ENCODE measurements around the gene TXLNG.
"Not testable (repeated sequence)": the region's sequence is repeated elsewhere in the genome, so short reads cannot be mapped to it uniquely, and the experiment has no call there.

TXLNG gene

DNA sequence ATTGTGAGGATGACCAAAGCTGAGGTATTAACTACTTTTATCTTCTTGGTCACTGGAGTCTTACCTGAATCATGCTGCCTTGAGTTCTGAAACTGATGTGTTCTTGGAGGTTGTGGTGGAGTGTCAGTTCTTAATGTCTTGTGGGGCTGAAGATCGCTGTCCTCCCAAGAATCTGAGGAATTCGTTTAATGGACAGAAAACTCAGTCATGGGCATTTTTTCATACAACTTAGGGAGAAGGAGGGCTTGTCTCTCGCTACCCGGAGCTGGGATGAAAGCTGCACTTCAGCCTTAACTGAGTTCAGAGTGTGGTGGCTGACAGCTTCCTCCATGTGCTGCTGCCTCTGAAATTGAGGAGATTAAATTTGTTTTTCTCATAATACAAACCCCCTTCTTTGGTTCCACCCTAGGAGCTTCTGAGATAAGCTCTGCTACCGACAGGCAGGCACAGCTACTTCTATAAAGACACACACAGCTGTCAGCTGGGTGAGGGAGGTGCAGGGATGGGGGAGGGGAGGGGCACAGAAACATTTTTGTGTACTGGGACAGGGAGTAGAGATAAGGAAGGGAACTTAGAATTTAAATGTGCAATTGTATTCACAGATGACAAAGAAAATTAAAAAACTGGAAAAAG, 53.1 kb downstream of the TXLNG start:
- no peak for DNase-seq

DNA sequence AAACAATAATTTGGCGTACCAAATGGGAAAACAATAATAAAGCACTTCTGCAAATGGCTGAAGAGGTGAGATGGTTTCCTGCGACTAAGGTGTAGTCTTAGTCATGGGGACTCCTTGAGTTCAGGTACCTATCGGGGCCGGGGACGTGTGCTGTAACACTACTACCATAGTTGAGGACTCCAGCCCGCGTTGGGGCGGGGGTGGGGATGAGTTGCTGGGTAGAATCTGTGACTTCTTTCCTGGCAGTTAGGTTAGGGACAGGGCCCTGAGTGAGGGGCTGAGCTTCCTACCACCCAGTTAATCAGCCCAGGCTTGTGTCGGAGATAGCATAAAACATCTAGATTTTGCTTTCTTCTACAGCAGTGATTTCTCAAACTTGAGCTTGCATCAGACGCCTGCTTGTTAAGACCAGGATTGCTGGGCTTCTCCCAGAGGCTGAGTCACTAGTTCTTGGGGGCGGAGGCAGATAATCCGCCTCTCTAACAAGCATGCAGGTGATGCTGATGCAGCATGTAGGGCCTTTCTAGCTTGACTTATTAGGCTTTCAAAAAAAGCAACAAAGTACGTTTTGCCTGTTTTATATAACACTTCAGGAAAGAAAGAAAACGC, 53.7 kb downstream of the TXLNG start:
- DNase-seq: no peak

DNA sequence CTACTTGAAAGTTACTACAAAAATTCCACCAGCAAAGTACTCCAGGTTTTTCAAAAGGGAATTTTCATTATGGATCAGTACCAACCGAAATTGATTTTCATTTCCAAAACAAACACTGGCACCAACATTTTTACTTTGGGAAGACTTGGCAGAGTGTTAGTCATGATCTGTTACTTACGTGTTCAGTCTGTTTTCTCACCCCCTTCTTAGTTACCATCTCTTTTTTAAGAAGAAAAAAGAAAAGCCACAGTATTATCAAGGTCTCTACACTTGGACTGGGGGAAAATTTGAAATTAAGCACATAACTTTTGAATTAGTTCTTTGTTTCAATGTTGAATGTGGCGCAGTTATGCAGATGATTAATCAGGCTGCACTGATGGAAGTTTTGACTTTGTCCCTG, 56.4 kb downstream of the TXLNG start:
- DNase-seq: no peak

DNA sequence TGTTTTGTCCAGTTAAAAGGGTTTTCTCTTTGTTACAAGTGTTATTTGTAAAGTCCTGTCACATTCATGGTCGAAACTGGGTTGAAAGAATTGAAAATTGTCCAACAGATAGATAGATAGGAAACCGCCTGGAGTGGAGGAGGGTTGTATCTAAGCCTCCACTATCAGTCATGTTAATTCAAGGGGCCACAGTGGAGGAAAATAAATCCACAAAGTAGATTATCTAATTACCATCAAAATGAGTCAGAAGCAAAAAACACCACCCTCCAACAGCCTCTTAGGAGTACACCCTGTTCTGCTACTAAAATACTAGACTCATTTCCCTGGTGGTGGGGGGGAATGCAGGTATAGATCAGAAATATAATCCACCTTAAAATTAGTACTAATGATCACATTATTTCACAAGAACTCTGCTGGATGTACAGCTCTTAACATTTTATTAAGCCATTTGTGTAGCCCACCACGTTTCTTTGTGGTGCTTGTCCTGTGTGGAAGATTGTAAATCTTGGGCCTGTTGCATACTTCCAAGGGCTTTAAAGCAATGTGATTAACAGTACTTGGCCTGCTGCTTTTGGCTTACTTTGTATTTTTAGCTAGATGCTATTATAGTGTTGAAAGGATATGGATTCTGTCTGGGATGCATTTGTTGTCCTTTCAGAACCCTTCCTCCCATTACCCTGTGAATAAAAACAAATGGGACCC, 57.1 kb downstream of the TXLNG start:
- DNase-seq: no peak

DNA sequence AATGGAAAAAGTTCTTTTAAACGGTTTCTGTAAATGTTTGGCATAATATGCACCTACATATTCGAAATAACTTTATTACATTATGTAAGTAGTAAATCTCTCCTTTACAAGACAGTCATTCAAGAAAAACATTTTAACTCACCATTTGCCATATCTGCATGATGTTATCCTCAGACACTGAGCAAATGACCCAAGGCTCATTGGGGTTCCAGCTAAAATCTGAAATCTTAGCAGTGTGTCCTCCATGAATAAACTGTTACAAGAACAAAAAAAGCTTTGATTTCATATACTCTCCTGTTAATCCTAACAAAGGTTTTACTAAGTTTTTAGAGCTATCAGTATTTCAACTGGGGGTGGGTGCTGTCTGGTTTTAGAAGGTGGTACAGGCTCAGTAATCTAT, 59.4 kb downstream of the TXLNG start:
- no peak for DNase-seq

DNA sequence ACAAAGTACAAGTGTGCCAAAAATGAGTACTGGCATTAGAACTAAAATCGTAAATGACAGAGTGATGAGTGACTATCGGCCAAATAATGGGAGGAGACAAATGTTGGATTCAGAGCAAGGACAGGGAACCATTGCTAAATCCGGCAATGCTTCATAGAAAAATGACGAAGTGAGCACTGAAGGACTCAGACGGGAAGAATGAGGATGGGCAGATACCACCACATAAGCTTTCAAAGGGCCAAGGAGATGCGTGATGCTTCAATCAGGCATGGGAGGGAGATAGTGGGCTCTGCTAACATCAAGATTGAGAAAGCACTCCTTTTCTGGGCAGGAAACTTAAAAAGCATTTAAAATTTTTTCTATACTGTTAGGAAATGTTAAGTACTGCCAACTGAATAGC, 62.3 kb downstream of the TXLNG start:
- DNase-seq: no peak

DNA sequence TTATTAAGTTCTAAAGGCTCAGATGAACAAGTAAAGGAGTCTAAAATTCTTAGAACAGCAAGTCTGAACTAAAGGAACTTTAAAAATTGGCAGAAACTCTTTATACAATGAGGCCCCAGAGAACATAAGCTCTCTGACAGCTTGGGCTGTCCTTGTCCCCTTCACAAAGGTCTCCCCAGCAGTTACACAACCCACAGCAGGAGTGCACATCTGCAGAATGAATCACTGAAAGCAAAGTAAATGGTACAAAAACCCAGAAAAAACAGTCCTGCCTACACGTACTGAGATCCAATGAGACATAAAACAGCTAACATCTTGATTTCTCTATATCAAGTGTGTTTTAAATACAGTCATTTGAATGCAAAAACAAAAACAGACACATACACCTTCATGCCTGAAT, 65.2 kb downstream of the TXLNG start:
- no peak for DNase-seq

DNA sequence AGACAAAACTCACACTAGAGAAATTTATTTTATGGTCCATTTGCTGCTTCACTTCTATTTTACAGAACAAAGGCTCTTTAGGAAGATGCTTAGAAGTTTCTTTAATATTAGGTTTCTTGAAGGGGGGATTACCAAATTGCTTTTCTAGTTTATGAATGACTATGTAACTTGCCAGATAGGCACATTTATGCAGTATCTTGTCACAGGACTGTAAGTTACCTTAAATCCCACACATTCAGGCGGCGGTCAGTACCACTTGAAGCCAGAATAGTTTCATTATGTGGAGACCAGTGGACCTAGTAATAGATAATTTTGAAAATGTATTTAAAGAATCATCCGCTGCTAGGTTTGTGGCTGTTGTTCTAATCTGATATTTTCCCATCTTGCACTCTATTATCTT, 65.6 kb downstream of the TXLNG start:
- no peak for DNase-seq

DNA sequence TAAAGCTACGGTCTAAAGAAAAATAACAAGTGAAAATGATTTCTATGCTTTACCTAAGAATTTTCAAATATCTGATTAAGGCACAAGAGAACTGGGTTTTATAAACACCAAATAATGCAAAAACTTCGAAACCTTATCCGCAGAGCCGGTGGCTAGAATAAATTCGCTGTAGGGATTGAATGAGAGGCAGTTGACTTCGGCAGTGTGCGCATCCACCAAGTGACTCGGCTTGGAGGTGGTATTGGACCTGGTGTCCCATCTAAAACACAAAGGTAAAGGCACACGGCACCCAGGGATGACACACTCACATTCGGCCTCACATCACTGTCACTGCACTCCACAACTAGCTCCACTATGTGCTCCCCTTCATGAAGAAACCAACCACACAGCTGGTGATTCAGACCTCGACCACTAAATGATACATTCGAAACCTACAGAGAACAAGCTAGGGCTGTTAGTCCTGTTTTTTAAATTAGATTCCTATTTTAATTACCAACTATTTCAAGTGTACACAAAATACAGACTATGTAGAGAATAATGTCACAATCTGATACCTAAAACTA, 66.4 kb downstream of the TXLNG start:
- no peak for DNase-seq

DNA sequence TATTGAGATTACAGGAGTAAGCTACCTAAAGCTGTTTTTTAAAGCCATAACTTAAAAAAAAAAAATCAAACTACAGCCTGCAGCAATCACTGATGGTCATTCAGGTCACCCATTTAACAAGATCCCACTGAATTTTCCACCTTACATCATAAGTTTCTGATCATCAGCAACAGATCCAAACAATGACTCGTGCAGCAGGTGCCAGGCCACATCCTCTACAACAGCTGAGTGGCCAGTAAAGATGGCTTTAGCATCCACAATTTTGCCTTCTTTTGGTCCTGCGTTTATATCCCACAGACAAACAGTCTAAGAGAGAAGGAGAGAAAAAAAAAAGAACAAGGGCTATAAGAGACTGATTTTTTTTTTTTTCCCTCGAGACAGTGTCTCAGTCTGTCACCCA, 67.3 kb downstream of the TXLNG start:
- no peak for DNase-seq

DNA sequence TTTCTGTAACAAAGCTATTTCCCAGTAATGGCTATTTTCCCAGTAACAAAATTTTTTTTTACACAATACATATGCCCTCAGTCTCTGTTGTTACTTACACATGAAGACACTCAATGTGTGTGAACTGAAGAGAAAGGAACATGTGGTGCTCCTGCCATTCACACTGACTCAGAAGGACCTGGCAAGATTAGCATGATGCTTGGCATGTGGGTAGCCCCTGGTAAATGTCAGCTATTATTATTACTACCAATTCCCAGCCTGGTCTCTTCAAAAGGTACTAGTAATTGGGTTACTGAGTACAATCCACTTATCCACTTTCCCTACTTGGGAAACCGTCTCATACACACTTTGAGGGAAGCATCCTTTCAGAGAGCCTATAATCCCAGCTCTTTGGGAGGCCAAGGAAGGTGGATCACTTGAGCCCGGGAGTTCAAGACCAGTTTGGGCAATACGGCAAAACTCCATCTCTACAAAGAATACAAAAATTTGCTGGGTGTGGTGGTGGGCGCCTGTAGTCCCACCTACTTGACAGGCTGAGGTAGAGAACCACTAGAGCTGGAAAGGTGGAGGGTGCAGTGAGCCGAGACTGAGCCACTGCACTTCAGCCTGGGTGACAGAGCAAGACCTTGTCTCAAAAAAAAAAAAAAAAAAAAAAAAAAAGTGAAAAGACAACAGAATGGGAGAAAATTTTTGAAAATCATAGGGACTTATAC, 69.3 kb downstream of the TXLNG start:
- DNase-seq: no peak

DNA sequence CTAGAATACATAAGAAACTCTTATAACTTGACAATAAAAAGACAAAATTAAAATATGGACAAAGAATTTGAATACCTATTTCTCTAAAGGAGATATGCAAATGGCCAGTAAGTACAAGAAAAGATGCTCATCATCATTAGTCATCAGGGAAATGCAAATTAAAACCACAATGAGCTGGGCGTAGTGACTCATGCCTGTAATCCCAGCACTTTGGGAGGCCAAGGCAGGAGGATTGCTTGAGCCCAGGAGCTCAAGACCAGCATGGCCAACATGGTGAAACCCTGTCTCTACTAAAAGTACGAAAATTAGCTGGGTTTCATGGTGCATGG, 69.8 kb downstream of the TXLNG start:
- DNase-seq: not testable (repeated sequence)

DNA sequence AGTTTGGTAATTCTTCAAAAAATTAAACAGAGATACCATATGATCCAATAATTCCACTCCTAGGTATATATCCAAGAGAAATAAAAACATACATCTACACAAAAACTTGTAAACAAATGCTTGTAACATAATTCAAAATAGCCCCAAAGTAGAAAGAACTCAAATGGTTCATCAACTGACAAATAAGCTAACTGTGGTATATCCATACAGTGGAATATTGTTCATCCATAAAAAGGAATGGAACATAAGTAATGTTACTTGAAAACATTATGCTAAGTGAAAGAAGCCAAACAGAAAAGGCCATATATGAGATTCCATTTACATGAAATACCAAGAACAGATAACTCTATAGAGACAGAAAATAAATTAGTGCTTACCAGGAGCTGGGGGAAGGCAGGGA, 70.5 kb downstream of the TXLNG start:
- no peak for DNase-seq

DNA sequence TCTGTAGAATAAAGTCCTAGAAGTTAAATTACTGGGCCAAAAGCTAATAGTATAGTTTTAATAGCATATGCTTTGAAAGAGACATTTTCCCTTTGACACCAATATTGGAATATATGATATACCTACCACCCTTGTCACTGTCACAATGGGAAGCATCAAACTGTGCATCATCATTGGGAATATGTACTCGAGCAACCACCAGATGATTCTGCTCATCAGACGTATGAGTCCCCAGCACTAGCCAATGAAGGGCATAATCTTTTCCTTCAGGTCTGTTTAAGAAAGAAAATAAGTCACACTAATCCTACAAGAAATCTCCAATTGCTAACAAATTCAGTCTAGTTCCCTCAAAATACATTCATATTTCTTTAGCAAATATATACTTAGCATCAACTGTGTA, 76.6 kb downstream of the TXLNG start:
- no peak for DNase-seq

DNA sequence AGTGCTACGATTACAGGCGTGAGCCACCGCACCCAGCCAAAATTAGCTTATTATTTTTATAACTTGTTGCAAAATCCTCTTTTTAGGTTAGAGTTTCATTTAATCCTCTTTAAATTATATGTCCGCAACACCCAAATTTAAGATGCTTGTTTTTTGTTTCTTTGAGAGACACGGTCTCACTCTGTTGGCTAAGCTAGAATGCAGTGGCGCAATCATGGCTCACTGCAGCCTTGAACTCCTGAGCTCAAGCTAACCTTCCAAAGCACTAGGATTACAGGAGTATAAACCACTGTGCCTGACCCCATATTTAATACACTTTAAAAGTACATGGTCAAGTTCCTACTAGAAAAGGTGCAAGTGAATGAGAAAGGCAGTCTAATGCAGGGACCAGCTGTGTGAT, 81.7 kb downstream of the TXLNG start:
- DNase-seq: no peak

DNA sequence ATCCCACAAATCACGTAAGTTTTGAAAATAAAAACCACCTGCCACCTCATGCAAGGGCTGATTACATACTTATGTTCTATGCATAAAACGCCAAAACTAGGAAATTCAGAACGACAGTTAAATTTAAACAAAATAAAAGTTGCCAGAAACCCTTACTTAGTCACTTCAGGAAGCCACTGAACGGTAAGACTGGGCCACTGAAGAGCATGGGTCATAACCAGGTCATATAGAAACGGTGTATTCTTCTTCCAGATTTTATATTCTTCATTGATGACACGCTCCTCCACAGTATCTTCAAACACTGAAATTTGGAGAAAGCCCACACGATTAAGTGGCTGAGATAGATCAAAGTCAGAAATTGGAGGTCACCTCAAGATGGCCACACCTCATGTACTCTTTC, 82.7 kb downstream of the TXLNG start:
- no peak for DNase-seq

DNA sequence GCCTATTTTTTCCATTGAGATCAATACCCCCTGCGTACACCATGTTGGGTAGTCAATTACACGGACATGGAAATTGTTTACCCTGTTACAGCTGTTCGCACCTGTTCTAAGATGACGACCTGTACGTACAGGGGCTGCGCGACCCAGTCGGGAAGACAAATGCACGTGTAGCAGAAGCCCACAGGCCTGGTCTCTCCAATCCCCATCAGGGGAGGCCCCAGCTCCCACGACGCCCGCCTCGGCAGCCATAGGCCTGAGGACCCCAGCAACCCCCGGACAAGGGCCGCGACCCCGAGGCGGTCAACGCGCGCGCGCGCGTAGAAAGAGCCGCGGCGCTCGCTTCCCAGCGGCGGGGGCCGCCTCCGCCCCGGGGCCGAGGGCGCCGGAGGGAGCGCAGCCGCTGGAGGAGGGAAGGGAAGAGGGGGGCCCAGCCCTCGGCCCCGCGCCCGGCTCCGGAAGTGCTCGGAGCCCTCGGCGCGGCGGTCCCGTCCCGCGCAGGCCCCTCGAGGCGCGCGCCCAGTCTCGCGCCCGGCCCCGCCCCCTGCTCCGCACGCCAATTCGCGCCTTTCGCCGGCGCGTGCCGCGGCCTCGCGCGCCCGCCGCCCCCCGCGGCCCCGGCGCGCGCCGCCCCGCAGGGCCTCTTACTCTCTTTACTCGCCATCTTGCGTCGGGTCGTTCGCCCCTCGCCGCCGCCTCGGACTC, 83.3 kb downstream of the TXLNG start:
- peak; percentile 2 to 6 for DNase-seq

DNA sequence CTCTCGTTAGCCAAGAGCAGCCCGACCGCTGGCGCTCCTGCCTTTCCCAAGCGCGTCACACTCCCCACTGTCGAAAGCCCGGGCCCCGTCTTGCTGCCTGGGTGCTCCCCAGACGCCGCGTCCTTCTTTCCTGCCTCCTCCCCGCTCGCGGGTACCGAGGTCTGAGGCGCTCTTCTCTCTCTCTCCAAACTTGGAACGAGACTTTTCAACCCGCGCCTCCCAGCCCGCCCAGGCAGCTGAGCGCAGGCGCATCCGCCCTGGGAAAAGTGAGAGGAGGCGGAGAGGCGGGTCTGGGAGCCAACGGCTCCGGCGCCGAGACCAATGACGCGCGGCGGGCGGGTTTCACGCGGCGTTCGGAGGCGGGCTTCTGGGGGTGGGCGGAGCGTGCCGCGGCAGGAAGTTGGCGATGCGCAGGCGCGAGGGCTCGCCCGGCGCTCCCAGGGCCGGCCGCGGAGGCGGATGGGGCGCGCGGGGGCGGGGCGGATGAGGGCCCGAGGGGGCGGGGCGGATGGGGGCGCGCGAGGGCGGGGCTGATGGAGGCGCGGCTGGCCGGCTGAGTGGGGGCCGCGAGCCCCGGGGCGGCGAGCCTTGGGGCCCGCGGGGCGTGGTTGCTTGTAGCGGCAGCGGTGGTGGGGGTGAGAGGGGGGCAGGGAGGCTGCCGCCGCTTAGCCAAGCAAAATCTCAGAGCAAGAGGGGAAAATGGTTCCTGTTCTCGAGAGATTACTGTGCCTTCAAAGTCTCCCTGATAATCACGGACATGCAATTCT, 84.0 kb downstream of the TXLNG start, which contains the start of gene RBBP7:
Gene RBBP7 (minus strand): TSS at position 268 of the 767 bp plus-strand sequence. CDS start 309 bp downstream, outside the sequence.
- peak; percentile 73 to 77 for DNase-seq

DNA sequence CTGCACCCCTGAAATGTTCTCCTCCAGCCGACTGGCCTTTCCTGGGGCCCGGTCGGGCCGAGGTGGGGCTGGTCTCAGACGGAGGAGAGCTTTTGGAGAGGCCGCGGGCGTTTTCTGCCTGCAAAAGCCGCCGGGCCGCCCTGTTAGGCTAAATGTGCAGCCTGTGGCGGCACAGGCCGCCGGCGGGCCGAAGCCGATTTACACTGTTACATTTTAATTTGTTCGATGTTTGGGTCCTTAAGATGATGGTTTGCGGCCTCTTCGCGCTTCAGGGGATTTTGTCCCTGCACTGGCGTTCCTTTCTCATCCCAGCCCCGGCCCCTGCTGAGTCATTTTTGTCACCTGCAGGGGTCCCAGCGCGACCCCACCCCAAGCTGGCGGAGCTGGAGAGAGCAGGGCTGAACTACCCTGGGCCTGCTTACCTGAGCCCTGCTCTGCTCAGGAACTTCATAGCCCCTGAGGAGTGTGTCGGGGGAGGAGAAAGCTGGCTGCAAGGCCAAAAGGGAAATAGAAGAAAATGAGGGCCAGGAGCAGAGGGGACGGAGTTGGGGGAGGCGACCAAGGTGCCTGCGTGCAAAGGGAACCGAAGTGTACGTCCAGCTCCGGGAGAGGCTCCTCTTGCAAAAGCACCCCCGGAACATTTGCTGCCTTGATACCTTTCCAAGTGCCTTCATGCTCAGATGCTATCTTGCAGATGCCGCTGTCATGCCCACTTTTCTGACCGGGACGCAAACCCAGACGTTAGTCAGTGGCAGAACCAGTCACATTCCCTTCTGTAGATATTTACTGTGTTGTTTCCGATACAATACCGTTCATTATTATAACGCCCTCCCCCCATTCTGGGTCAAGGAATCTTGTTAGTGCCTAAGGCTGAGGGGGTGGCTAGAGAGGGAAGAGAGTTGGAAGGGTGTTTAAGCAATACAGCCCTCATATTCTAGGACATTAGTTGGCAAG, 84.9 kb downstream of the TXLNG start:
- DNase-seq: peak; percentile 14 to 19

DNA sequence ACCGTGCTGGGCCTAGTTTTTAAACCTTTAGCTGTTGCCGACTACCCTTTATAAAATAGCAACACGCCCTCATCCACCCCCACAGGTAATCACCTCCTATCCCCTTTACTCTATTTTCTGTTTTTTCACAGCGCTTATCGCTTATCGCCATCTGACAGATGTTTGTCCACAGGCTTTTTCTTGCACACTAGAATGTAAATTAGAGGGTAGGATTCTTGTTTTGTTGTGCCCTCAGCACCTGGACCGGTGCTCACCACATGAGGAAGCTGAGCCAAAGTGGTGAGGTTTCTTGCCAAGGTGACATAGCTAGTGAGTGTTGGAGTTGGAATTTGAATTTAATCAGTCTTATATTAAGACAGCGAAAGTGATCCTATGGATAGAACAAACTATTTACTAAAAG, 86.8 kb downstream of the TXLNG start:
- no peak for DNase-seq
